HG03025 (cell line): ENCODE results near the gene NEIL1.
"Not testable (repeated sequence)": the region's sequence is repeated elsewhere in the genome, so short reads cannot be mapped to it uniquely, and the experiment has no call there.

ENCODE experiments used
- ATAC-seq: cut with Tn5 transposase; IDR thresholded peaks from one replicate; pipeline ENCODE4 v1.9.1; 2021; ENCODE audit warnings: mild to moderate bottlenecking, moderate library complexity; ENCODE audit not compliant: unreplicated experiment, low FRiP score

Gene NEIL1, protein sequence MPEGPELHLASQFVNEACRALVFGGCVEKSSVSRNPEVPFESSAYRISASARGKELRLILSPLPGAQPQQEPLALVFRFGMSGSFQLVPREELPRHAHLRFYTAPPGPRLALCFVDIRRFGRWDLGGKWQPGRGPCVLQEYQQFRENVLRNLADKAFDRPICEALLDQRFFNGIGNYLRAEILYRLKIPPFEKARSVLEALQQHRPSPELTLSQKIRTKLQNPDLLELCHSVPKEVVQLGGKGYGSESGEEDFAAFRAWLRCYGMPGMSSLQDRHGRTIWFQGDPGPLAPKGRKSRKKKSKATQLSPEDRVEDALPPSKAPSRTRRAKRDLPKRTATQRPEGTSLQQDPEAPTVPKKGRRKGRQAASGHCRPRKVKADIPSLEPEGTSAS

DNA sequence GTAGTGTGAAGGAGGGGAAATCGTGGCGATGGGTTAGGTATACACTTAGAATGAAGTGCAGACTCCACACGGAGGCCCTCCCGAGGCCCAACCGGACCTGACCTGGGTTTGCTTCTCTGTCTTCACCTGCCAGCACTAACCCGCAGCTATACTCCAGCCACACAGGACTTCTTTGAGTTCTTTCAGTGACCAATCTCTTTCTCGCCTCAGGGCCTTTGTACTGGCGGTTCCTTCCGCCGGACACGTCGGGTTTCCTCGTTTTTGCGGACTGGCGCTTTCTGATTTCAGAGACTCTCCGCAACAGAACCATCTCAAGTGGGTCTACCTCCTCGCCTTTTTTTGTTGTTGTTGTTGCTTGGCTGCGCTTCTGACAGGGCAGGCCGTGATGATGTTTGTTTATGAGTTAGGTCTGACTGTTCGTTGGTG lies at the start of gene NEIL1:
TSS of gene NEIL1 (plus strand) at position 244 of the 426 bp plus-strand sequence. CDS start 1,867 bp downstream, outside the sequence.
- no peak for ATAC-seq

DNA sequence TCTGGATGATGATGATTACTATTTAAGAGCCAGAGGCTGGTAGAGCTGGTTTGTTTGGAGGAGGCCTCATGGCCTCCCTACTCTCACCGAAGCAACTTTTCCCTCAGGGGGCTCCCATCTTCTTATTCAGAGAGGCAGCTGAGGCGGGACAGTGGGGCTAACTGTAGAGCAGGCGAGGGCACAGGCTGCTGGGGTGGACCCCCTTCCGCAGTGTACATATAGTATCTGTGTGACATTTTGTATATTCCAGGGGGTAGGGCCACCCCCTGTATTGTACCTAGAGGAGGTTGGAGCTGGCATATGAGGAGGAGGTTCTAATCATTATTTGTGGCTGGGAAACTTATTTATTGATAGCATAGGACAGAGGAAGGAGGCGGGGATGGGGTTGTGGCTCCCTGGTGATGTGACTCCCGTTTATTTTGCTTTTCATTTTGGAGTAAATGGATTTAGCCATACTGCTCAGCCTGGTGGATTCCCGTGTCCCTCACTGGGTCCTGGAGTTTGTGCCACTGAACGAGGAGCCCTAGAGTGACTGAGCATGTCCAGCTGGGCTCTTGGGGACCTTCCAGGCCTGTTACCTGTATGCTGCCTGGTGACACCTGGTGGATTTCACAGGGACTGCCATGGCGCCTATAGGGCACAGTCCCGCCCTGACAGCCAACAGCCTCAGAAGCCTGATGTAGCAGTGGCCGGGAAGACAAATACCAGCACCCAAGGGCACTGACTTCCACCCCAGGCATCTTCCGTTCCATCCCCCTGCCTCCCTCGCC lies 48.1 kb upstream of the NEIL1 start:
- not testable (repeated sequence) for ATAC-seq

DNA sequence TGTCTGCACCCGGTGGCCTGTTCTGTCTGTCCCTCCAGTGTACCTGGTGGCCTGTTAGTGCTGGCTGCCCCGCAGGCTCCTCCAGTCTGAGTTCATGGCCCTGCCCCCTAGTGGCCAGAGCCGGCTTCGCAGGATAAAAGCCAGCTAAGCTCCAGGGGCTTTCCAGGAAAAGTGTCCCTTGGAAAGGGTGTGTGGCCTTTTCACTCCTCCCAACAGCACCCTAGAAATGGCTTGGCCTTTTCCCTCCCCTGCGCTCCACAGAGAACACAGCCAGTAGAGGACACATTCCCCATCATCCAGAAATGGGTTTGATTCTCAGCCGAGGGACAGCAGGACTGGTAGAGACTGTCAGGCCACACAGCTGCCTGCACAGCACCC lies 47.5 kb upstream of the NEIL1 start:
- not testable (repeated sequence) for ATAC-seq

DNA sequence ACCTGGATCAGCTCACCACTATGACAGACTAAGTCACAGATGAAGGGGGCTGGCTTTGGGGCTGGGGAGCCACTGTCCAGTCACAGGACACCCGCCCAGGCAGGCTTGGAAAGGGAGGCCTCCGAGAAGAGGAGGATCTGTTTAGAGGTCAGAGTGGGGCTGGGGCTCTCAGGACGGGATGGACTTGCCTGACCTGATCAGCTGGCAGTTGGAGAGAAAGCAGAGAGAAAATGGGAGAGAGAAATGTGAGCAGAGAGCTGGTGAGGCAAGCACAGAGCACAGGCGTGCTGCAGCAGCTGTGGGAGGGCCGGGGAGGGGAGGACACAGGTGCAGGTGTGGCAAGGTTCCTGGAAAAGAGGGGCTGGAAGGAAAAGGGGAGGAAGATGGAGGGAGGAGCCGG lies 46.8 kb upstream of the NEIL1 start:
- ATAC-seq: not testable (repeated sequence)

DNA sequence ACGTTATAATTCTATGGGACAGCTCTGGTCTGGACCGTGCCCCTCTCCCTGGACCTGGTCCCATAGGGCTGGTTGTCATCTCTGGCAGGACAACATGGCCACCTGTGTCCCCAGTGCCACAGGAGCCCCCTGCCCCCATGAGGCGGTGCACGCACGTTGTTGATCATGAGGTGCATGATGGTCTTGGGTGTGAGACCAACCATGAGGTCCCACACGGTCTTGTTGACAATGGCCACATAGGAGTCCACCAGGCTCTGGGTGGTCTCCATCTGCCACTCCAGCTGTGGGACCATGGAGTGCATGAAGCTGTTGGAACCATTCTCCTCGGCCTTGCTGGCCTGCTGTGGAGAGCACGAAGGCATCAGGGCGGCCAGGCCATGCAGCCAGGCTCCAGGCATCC lies 44.5 kb upstream of the NEIL1 start:
- no peak for ATAC-seq

DNA sequence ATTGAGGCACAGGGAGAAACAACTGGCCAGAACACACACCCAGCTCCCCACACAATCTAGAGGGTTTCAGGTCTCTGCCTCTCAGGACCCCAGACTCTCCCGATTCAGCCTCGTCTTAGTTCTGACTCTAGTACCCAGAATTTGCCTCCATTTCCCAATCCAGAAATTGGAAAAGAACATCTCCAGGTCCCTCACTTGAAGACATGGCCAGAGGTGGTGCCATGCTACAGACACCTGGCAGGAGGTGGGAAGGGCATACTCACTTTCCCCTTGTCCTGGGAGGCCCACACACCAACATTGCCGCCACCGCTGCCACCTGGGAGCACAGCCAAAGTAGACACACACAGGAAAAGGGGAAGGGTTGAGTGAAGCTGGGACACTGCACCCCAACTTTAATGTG lies 44.1 kb upstream of the NEIL1 start:
- ATAC-seq: not testable (repeated sequence)

DNA sequence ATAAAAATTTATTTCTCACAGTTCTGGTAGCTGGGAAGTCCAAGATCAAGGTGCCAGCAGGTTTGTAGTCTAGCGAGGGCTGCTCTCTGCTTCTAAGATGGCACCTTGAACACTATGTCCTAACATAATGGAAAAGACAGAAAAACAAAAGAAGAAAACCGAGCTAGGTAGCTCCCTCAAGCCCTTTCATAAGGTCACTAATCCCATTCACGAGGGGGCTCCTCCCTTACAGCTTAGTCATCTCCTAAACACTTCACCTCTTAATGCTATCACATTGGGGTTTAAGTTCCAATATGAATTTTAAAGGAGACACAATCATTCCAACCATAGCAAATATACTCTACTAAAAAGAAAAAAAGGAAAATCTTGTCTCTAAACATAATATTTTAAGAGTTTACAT lies 40.7 kb upstream of the NEIL1 start:
- no peak for ATAC-seq

DNA sequence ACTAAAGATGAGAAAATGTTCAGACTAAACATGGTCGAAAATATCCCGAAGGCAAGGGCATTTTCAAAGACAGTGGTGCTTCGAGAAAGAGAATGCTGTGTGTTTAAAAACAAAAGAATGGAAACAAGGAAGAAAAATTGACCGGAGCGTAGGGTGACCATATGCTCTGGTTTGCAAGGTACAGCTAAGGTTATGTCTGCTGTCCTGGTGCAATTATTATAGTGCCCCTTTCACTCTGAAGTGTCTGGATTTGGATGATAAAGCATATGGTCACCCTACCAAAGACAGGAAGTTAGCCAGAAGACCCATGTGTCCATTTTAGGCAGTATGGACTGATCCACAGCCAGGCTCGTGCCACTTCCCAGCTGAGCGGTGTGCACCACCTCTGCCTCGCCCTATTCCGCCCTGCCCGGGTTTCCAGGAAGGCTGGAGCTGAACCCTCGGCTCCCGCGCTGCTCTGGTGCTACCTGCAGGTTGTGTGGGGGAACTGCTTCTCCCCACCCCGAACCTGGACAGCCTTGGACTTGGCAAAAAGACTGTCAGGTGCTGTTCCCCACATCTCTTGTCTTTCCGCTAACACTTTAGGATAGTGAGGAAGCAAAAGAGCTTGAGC lies 39.0 kb upstream of the NEIL1 start:
- no peak for ATAC-seq

DNA sequence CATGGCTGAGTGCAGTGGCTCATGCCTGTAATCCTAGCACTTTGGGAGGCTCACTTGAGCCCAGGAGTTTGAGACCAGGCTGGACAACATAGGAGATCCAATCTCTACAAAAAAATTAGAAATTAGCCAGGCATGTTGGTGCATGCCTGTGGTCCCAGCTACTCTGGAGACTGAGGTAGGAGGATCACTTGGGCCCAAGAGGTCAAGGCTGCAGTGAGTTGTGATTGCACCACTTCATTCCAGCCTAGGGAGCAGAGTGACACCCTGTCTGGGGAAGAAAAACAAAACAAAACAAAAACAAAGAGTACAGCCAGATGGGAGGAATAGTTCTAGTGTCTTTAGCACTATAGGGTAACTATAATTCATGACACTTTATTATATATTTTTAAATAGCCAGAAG lies 37.1 kb upstream of the NEIL1 start:
- no peak for ATAC-seq

DNA sequence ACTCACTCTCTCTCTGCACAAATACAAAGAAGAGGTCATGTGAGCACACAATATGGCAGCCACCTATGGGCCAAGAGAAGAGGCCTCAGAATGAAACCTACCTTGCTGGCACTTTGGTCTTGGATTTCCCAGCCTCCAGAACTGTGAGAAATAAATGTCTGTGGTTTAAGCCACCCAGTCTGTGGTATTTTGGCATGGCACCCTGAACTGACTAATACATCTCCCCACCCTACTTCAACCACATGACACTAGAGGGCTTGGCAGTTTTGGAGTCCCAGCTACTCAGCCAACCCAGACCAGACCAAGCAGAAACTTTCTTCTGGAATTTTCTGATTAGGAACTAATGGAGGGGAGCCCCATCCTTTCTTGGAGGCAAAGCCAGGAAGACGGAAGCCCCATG lies 34.3 kb upstream of the NEIL1 start:
- ATAC-seq: not testable (repeated sequence)

DNA sequence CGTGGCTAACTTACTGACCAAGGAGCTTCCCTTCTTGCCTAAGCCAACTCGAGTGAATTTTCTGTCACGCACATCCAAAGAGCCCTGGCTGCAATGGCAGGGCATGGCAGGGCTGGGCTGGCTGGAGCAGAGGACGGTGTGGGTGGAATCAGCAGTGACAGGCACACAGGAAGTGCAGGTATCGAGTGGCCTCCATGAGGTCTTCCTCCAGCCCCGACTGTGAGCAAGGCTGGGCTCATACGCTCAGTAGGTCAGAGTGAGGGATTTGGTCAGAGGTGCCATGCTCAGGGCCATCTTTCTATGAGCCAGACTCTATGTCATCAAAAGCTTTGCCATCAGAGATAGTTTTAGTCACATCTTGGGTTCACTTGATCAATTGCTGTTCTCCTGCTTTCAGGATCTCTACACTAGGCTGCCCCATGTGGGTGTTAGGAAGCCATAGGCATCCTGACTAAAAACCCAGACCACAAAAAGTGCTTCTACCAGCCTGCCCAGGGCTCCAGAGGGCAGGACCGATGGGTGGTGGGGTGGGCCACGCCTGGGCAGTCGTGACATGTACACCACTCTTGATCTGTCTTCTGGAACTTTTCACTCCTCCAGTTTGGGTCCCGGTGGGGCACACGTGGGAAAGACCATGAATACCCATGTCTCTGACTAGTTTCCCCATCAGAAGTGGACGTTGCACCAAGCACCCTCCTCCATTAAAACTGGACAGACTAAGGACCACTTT lies 33.6 kb upstream of the NEIL1 start:
- ATAC-seq: no peak

DNA sequence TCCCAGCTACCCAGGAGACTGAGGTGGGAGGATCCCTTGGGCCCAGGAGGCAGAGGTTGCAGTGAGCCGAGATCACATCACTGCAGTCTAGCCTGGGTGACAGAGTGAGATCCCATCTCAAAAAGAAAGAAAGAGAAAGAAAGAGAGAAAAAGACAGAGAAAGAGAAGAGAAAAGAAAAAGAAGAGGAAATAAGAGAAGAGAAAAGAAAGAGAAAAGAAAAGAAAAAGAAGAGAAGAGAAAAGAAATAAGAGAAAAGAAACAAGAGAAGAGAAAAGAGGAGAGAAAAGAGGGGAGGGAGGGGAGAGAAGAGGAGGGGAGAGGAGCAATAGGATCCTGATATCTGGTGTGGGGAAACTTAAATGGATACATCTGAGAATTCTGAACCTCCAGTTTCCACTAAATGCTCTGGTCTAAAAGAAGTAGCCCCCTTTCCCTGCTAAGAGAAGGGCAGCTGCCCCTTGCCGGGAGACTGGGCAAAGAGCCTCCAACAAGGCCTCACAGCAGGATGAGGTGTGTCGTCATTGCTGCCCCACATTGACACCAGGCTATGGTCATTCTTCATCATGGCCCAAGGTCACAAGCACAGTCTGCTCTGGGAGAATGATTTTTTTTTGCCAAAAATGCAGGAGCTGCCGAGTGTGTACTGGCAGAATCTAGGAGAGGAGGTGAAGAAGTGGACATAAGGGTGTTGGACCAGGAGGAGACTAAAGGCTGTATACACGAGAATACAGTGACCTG lies 32.1 kb upstream of the NEIL1 start:
- no peak for ATAC-seq

DNA sequence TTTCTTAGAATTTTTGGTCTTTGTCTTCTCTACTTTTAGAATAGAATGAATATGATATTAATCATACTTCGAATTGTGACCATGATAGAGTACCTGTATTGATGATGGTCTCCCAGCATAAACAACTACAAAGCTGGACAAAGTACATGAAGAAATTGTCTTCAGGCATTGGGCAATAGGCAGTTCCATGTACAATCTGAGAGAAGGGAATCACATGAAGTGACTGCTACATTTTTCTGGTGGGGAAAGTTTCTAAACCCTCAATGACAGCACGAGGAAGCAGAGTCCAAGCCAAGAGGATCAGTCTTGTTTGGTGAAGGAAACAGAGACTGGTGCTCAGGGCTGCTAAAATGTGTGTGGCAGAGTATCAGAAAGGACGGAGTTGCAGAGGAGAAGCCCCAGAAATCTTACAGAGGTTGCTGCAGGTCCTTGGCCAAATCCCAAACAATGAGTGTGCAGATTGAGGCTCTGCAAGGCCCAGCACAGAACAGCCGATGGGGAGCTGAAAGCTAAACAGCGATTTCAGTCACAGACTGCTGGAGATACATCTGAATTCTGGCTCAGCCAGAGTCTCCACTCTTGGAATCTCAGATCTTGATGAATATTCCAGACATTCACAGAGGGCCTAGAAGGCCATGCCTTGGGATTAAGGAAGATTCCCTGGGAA lies 27.5 kb upstream of the NEIL1 start:
- not testable (repeated sequence) for ATAC-seq

DNA sequence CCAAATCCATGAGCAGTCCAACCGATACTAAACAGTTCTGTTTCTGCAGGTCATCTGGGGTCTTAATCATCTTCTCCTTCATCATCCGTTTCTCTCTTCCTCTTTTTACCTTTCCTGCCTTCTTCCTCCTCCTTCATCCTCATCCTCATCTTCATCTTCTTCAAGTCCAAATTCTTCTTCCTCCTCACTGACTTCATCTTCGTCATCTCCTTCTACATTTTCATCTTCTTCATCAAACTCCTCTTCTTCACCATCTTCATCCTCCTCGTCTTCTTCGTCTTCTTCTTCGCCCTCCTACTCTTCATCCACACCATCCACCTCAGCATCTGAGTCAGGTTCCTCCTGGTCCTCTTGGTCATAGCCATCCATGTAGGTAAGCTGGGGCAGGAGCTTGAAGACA lies 25.1 kb upstream of the NEIL1 start:
- no peak for ATAC-seq

DNA sequence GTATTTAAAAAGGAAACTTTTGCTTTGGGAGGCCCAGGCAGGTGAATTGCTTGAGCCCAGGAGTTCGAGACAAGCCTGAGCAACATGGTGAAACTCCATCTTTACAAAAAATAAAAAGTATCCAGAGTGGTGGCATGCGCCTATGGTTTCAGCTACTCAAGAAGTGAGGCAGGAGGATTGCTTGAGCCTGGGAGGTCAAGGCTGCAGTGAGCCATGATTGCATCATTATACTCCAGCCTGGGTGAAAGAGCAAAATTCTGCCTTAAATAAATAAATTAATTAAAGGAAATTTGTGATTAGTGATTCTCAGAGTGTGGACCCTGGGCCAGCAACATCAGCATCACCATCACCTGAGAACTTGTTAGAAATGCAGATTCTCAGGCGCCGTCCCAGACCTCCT lies 20.9 kb upstream of the NEIL1 start:
- no peak for ATAC-seq

DNA sequence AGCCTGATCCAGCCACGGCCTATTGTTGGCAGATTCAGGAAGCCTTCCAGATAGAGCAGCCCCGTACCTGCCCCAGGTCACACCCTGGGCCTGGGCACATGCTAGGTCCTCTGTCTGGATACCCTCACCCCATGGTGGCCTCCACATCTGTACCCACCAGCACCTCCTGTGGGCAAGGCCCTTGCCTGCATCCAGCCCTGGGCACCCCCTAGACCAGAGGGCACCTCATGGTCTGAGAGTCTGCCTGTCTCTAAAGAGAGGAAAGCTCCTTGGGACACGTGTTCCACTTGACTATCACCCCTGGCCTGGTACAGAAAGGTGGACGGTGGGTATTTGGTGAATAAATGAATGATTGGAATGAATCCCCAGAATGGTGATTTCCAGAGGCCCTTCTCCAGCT lies 19.8 kb upstream of the NEIL1 start:
- no peak for ATAC-seq

DNA sequence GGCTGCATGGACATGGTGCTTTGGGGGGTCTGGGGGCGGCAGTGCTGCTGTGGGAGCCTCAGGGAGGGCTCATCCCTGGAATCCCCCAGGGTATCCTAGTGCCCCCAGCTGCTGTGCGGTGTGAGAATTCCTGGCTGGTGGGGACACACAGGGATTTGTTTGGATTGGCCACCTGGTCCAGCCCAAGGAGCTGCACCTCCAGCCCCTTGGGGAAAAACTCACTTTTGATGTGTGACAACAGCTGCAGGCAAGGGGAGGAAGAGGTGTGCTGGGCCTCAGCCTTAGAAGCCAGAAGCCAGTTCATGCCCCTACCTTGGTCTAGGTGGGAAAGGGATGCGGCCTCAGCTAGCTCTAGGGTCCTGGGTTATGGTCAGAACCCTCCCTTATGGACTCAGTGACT lies 19.3 kb upstream of the NEIL1 start:
- ATAC-seq: no peak

DNA sequence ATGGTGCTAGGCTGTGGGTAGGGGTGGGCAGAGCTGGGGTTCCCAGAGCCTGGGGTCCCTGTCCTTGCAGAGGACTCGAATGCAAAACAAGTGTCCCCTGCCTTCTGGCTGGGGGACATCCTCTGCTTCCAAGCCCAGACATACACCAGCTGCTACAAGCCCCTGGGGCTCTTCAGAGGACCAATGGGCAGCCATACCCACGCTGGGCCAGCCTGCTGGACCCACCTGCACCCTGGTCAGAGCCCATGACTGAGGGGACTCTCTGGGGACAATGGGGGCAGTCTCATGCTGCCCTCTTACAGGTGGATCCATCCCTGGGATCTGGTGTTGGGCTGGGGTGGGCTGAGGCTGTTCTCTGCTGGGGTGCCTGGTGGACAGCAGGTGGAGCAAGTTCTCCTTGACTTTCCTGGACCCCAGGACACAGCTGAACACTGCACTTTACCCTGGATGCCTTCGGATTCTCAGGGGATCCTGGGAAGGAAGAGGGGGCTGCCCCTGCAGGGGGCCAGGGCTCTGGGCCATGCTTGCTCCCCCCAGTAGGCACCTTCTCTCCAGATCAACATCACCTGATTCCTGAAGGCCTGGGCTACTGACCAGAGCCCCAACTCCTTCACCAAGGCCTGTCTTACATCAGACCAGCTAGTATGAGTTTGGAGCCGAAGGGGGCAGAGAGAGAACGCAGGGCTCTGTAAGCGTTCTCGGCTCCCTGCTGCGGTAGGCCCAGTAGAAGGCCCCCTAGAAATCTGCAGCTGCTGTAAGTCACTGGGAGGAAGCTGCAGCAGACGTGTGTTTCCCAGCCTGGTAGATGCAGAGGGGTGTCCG lies 18.1 kb upstream of the NEIL1 start:
- no peak for ATAC-seq

DNA sequence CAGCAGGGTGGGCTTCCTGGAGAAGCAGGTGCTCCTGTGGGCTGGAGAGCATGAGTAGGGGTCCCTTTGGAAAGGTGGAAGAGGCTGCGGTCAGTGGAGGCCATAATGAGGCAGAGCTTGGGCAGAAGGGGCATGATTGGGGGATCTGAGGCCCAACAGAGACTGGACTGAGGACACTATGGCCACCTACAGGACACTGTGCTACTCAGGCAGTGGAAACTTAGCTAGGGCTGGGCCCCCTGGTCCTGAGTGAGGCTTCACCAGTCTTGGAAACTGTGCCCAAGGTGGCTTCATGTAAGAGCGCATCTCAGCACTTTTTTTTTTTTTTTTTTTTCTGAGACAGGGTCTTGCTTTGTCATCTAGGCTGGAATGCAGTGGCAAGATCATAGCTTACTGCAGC lies 17.3 kb upstream of the NEIL1 start:
- no peak for ATAC-seq
